Hepatocyte (in vitro differentiated cells): ENCODE results near the gene SON. TPM values are rescaled to one million over a fixed set of nuclear protein-coding genes. Genes with fewer than 3 reads are reported as not detected.

Source experiments
- DNase-seq: peaks from one replicate; pipeline ENCODE4 v3.0.0-alpha.2; 2016; ENCODE audit warnings: low spot score
- H2AFZ ChIP-seq: fragments of 200-600 bp; sonication (generic); 2 replicates; pipeline ENCODE4 v1.6.0; 2016; ENCODE audit warnings: antibody characterized with exemption, mild to moderate bottlenecking
- H3K27ac ChIP-seq: fragments of 200-600 bp; sonication (generic); 2 replicates; pipeline ENCODE4 v1.5.1; 2016; ENCODE audit warnings: mild to moderate bottlenecking
- H3K27me3 ChIP-seq: fragments of 200-600 bp; sonication (generic); 2 replicates; pipeline ENCODE4 v1.6.1; 2016
- H3K36me3 ChIP-seq: fragments of 200-600 bp; sonication (generic); replicated peaks from 2 replicates; pipeline ENCODE4 v1.5.1; 2016; ENCODE audit warnings: low read depth; ENCODE audit not compliant: insufficient read depth
- H3K4me1 ChIP-seq: fragments of 200-600 bp; sonication (generic); 2 replicates; pipeline ENCODE4 v1.5.1; 2016; ENCODE audit warnings: mild to moderate bottlenecking, moderate library complexity; ENCODE audit not compliant: insufficient read depth
- H3K4me2 ChIP-seq: fragments of 200-600 bp; sonication (generic); 2 replicates; pipeline ENCODE4 v1.6.0; 2016
- H3K4me3 ChIP-seq: fragments of 200-600 bp; sonication (generic); 2 replicates; pipeline ENCODE4 v1.5.1; 2016; ENCODE audit warnings: mild to moderate bottlenecking
- H3K79me2 ChIP-seq: fragments of 200-600 bp; sonication (generic); 2 replicates; pipeline ENCODE4 v1.6.0; 2017; ENCODE audit warnings: mild to moderate bottlenecking
- H3K9me2 ChIP-seq: fragments of 200-600 bp; sonication (generic); replicated peaks from 2 replicates; pipeline ENCODE4 v1.6.0; 2017; ENCODE audit warnings: mild to moderate bottlenecking; ENCODE audit not compliant: insufficient read depth
- H3K9me3 ChIP-seq: fragments of 200-600 bp; sonication (generic); 2 replicates; pipeline ENCODE4 v1.5.1; 2016; ENCODE audit warnings: low read depth, mild to moderate bottlenecking
- H4K20me1 ChIP-seq: fragments of 200-600 bp; sonication (generic); 2 replicates; pipeline ENCODE4 v1.6.0; 2016; ENCODE audit warnings: mild to moderate bottlenecking; ENCODE audit not compliant: insufficient read depth, poor library complexity, severe bottlenecking
- CTCF ChIP-seq: fragments of 200-600 bp; sonication (generic); IDR thresholded peaks from 2 replicates; pipeline ENCODE4 v1.5.1; 2016; ENCODE audit warnings: antibody characterized with exemption, mild to moderate bottlenecking; ENCODE audit not compliant: poor library complexity
- EZH2 ChIP-seq: fragments of 200-600 bp; sonication (generic); IDR thresholded peaks from 2 replicates; pipeline ENCODE4 v1.6.1; 2016; ENCODE audit warnings: antibody characterized with exemption, mild to moderate bottlenecking, borderline replicate concordance
- EZH2phosphoT487 ChIP-seq: fragments of 200-600 bp; sonication (generic); IDR thresholded peaks from one replicate; pipeline ENCODE4 v1.6.1; 2018; ENCODE audit warnings: antibody characterized with exemption, mild to moderate bottlenecking, low read depth, moderate library complexity; ENCODE audit not compliant: unreplicated experiment, severe bottlenecking
- WGBS: methylation state at CpG from one replicate; pipeline ENCODE4 v1.1.6; 2016; ENCODE audit warnings: low lambda C conversion rate; ENCODE audit errors: missing lambda C conversion rate; 5-methylcytosine and 5-hydroxymethylcytosine counted together
- polyA plus RNA-seq: library from polyadenylated mRNA; unstranded; fragments of >200 nt; fragmentation: Nextera tagmentation; extraction: Ambion mirVana; gene quantifications from 2 replicates; pipeline ENCODE4 v1.2.1, GENCODE V29; 2016
- total RNA-seq: library from RNA; depleted of rRNA; stranded (reverse); fragments of >200 nt; gene quantifications from 2 replicates; pipeline ENCODE4 v1.2.3, GENCODE V29; 2014

The SON gene
- total and polyA plus RNA-seq, 2 experiments from 2014 or later = 181 to 358 TPM

- no peaks in the 10 kb centered on the region for H3K4me1 ChIP-seq
- H3K27me3 ChIP-seq = no peaks in the 10 kb centered on the region
- H3K4me2 ChIP-seq = no peak overlapping the region
- H4K20me1 ChIP-seq = peaks cover 75% of the 10 kb centered on the region
- no peak overlapping the region for H3K27ac ChIP-seq
- H3K79me2 ChIP-seq = peaks cover 99% of the 10 kb centered on the region
- H3K4me3 ChIP-seq = no peak overlapping the region
- DNase-seq = no peak
- no peaks in the 10 kb centered on the region for H3K9me3 ChIP-seq
- H2AFZ ChIP-seq = no peak overlapping the region
- no peaks in the 10 kb centered on the region for H3K36me3 ChIP-seq
- H3K9me2 ChIP-seq = no peaks in the 10 kb centered on the region
- TF ChIP-seq CTCF = no peak
- no peak for TF ChIP-seq EZH2phosphoT487
- no peak for TF ChIP-seq EZH2
Measured at GRCh38 chr21:33560965-33561364, 18.1 kb downstream of the SON start.

GRCh38 chr21:33561373-33561772 is 18.5 kb downstream of the SON start:
- Histone ChIP-seq H3K9me3 (no peaks in the 10 kb centered on the region), H3K36me3 (no peaks in the 10 kb centered on the region), H3K4me2 (no peak overlapping the region), H3K27me3 (no peaks in the 10 kb centered on the region), H3K4me1 (no peaks in the 10 kb centered on the region), H4K20me1 (peaks cover 73% of the 10 kb centered on the region), H3K4me3 (no peak overlapping the region), H3K9me2 (no peaks in the 10 kb centered on the region), H2AFZ (no peak overlapping the region), H3K27ac (no peak overlapping the region), H3K79me2 (peaks cover 99% of the 10 kb centered on the region)
- DNase-seq = no peak
- TF ChIP-seq CTCF = no peak
- no peak for TF ChIP-seq EZH2
- TF ChIP-seq EZH2phosphoT487 = no peak
- WGBS = 82% methylated on average over 2 of the region's 2 CpGs

GRCh38 chr21:33562389-33562788 is 19.6 kb downstream of the SON start:
- Histone ChIP-seq H4K20me1 (peaks cover 69% of the 10 kb centered on the region), H3K79me2 (peaks cover 99% of the 10 kb centered on the region)

More at GRCh38 chr21:33562389-33562788, 19.6 kb downstream of the SON start:
- no peak for DNase-seq
- WGBS = 97% methylated on average over 2 of the region's 2 CpGs
- no peak overlapping the region for H3K27ac ChIP-seq
- H3K9me2 ChIP-seq = no peaks in the 10 kb centered on the region
- no peaks in the 10 kb centered on the region for H3K9me3 ChIP-seq
- no peak overlapping the region for H3K4me3 ChIP-seq
- H3K4me2 ChIP-seq = no peak overlapping the region
- TF ChIP-seq CTCF (no peak), EZH2phosphoT487 (no peak), EZH2 (no peak)
- no peaks in the 10 kb centered on the region for H3K4me1 ChIP-seq
- H3K27me3 ChIP-seq = no peaks in the 10 kb centered on the region
- H3K36me3 ChIP-seq = no peaks in the 10 kb centered on the region
- no peak overlapping the region for H2AFZ ChIP-seq
